GM18526 (cell line): ENCODE results near the gene RHBDF2.

Experiments used
- POLR2A ChIP-seq: IDR thresholded peaks from 3 replicates; pipeline ENCODE4 v1.6.1; 2011; ENCODE audit not compliant: insufficient read length; ENCODE audit errors: extremely low read depth

Gene RHBDF2

DNA sequence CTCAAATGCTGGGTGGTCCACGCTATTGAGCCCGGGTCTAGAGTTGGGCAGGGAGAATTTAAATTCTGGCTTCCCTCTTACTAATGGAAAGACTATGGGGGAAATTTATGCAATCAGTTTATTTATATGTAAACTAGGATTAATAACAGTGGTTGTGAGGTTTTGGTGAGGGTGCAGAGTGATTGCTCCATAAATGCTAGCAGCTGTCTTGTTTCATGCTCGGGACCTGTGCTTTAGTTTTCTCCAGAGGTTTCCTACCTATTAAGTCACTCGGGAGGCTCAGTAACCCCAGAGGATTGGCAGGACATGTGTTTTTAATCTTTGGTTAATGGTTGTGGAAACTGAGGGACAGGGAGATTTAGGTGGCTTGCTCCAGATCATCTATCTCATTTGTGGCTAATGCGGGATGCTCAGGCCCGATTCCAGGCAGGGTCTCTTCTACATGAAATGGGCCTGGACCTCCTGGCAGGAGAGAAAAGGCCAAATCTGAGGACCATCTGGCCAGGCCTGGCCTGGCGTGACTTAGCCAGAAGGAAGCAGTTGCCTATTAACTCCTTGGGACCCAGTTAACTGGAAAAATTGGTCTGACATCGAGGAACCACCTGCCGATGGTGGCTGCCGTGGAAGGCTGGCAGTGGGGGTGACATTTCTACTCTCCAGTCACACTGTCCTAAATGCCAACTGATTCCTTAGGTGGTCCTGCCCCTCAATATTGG lies 40.7 kb upstream of the RHBDF2 start:
- TF ChIP-seq POLR2A = no peak

DNA sequence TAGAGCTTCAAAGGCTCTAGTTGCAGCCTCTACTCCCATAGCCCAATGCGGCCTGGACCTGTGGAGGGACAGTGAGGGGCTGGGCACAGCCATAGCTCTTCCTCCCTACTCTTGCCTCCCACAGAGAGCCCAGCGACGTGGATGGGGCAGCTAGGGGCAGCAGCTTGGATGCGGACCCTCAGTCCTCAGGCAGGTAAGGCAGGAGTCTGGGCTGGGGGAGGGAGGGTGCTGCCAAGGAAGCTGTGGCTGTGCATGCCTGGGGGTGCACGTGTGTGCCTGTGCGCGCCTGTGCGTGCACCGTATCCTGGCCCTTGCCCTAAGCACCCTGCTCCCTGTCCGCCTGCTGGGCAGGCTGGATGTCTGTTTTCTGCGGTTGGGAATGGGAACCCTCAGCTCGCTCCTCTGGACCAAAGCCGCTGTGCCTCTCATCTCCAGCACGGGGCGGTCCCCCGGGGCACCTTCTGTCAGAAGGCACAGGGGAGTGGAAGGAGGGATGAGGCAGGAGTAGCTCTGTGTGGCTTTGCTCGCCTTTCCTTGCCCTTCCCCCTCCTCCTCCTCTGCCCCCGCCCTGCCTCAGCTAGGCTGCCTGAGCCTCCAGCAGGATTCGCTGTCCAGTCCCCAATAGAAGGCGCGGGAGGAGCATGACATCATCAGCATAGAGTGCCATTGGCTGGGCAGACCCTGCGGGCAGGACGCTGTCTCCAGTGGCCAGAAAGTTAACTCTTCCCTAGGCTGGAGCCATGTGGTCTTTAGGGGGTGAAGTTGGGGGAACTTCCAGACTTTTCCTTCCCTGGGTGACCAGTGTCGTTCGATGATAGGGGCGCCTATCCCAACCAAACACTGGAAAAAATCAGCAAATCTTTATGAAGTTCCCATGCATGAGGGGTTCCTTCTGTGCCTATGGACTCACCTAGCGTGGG lies 39.4 kb upstream of the RHBDF2 start:
- no peak for TF ChIP-seq POLR2A

- TF ChIP-seq POLR2A = no peak
Observed at GRCh38 chr17:76539631-76540271, 38.5 kb upstream of the RHBDF2 start, which contains the start of gene PRCD. Gene PRCD (plus strand): TSS chr17:76540044. CDS start chr17:76540142, 98 bp downstream.

GRCh38 chr17:76538941-76539570 lies 37.8 kb upstream of the RHBDF2 start:
- TF ChIP-seq POLR2A = no peak

DNA sequence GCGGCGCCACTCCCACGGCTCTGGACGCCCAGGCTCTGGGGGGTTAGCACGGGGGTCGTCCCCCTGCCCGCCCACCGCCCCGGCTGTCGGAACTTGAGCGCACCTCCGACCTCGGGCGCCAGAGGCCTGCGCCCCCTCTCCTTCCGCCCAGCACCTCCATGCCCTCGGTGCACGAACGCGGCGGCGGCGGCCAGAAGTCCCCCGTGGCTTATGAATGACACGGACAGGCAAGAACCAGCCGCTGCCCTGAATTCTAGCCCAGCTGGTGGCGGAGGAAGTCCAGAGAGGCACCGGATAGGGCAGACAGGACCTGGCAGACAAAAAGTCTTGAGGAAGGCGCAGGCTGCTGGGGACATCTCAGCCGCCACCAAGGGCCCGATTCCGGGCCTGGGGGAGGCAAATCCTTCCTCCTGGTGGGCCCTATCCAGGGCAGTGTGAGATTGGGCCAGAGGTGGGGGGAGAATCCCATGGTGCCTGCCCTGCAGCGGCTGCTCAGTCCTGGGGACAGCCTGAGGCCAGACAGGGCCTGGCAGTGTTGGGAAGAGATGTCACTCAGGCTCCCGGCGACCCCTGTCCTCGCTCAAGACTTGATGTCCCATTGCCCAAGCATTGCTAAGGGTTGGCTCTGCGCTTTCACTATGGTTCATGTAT lies 37.2 kb upstream of the RHBDF2 start:
- no peak for TF ChIP-seq POLR2A

DNA sequence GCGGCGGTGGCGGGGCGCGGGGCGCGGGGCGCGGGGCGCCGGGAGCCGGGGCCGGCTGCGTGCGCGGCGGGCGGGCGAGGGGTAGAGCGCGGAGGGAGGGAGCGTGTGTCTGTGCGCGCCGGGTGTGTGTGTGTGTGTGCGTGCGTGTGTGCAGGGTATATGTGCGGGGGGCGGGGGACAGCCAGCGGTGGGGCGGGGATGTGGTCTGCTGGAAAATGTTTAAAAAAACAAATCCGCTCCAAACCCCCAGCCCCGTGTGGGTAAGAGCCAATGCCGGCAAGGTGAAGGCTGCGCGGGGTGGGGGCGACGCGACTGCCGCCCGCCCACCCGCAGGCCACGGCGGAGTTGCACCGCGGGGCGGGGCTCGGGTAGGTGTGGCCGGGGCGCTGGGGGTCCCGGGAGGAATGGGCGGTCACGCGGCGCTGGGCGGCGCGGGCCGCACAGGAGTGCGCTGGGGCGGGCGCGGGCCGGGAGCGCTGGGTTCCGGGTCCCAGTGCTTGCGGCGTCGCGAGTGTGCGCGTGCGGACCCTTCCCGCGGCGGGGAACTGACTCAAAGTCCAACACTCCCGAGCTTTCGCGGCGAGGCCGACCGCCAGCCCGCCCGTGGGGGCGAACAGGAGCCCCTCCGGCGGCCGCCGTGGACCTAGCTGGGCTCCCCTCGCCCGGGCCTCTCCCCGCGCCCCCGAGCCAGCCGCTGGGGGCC lies 36.5 kb upstream of the RHBDF2 start, which contains the start of gene CYGB:
TSS of gene CYGB (minus strand) at position 132 of the 703 bp plus-strand sequence. CDS start 167 bp downstream, outside the sequence.
- no peak for TF ChIP-seq POLR2A

DNA sequence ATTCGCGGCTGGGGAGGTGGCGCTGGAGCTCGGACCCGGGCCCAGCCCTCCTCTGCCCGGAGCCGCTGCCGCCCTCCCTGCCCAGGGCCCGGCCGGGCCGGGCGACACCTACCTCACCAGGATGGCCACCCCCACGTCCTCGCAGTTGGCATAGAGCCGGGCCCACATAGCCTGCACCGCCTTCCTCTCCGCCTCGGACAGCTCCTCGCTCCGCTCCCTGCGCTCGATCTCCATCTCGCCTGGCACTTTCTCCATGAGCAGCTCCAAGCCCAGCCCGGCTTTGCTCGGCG lies 36.0 kb upstream of the RHBDF2 start:
- TF ChIP-seq POLR2A = no peak

DNA sequence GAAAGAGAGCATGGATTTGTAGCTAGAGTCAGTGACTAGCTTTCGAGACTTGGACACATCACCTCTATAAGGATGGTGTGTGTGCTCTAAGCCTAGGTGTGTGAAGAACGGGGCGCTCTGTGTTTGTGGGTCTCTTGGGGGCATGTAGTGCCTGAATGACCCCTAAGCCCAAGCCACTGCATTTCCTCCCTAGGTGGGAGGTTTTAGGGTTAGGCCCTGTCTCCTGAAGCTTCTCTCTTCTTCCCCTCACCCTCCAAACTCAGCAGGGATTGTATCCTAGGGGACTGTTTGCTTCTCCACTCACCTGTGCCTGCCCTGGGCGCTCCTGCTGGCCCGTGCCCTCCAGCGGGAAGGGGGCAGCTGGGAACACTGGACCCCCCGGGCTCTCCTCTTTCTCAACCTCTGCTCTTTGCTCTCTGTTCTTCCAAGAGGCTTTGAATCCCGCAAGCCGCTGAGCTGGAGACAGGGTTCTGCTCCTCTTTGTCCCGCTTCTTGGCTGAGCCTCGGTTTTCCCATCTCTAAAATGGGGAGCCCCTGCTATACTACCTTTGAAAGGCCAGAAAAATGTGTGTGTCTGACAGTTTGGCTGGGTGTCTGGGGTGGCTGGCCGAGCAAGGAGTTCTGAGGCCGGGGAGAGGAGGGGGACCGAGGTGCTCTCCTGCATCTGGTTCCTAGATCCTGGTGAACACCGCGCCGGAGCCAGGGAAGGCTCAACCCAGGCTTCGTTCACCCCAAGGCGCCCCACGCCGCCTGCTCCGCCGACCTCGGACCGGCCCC lies 35.5 kb upstream of the RHBDF2 start:
- TF ChIP-seq POLR2A = no peak

DNA sequence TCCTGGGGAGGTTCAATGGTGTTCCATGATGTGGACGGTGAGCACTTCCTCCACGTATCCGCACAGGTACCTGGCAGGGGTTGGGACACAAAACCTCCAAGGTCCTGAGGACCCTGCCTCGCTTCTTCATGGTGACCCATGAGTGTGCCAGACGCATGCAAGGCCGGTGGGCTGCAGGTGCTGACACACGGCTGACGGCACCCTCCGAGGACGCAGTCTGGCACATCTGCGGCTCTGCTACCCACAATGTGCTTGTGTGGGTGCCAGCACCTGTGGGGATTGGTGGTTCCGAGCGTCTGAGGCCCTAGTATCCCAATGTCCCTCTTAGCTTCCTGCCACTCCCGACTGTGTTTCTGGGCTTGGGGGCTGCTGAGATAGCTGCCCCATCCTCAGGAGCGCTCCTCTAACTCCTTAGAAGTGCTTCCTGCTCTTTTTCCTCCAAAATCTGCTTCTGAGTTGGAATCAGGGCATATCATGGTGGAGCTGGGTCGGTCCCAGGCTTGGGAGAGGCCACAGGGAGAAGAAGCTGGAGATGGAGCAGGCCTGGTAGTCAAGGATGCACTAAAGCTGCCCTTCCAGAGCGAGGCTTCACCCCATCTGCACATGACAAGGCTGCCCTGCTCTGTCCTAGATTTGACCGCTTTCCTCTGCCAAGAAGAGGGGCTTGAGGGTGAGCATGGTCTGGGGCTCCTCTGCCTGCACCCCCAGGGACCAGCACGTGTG lies 34.7 kb upstream of the RHBDF2 start:
- no peak for TF ChIP-seq POLR2A

- TF ChIP-seq POLR2A = no peak
Observed at GRCh38 chr17:76534831-76535732, 33.9 kb upstream of the RHBDF2 start.

DNA sequence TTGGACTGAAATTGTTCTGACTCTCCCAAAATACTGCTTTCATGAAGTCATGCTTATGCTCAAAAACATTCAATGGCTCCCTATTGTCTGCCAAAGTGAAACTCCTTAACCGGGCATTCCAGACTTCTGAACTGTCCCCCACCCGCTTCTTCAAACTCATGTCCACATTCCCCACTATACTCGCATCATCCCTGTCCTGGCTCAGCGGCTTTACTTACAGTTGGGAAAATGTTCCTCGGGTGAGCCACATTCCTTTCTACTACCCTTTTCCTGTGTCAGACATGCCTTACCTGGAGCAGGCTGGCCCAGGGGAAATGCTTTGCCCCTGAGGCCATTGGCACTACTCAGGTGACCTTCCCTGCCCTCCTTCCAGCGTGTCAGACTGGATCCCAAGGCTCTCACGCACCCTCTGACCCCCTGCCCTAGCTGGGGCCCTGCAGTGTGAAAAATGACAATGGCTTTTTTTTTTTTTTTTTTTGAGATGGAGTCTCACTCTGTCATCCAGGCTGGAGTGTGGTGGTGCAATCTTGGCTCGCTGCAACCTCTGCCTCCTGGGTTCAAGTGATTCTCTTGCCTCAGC lies 30.9 kb upstream of the RHBDF2 start:
- no peak for TF ChIP-seq POLR2A

DNA sequence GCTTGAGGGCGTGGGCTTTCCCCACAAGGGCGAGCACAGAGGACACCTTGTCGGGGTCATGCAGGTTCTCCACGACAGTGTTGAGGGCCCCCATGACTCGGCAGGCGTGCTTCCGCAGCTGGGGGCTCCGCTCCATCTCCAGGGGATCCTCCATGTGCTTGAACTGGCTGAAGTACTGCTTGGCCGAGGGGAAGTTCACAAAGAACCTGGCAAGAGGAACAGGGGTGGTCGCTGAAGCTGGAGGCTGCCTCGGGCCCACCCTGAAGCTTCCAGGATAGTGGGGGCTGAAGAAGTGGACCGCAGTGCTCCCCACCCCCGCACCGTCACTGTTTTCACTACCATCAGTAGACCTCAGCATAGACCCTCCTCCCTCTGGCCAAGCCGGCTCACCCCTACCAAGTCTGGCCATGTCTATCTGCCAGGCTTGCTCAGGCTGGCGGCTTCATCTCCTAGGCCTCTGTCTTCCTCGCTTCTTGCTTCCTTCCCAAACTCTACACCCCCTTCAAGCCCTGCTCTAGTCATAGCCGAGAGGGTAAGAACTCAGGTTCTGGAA lies 30.3 kb upstream of the RHBDF2 start:
- no peak for TF ChIP-seq POLR2A
